Prostate gland (tissue), 2 donors: ENCODE results near the gene TBC1D14.

ENCODE experiments used
- POLR2A ChIP-seq: fragments of 450-650 bp; IDR thresholded peaks from one replicate; pipeline ENCODE4 v1.6.1; 2016; ENCODE audit warnings: antibody characterized with exemption, mild to moderate bottlenecking
- POLR2AphosphoS5 ChIP-seq: sonication (generic); formaldehyde crosslinking; IDR thresholded peaks from one replicate; pipeline ENCODE4 v1.6.1; 2017; ENCODE audit warnings: antibody characterized with exemption
- TF ChIP-seq, protein P1 (sequence below), 4 experiments: fragments of 200-600 bp in 2 of 4; fragments of 450-650 bp in 2 of 4; sonication (generic) in 2 of 4; IDR thresholded peaks; 1 replicate in 3 of 4; 2 replicates in 1 of 4; pipeline ENCODE4 v1.5.1; 2016 to 2019; ENCODE audit warnings: antibody characterized with exemption in 4 of 4, mild to moderate bottlenecking in 2 of 4, moderate library complexity in 2 of 4

DNA sequence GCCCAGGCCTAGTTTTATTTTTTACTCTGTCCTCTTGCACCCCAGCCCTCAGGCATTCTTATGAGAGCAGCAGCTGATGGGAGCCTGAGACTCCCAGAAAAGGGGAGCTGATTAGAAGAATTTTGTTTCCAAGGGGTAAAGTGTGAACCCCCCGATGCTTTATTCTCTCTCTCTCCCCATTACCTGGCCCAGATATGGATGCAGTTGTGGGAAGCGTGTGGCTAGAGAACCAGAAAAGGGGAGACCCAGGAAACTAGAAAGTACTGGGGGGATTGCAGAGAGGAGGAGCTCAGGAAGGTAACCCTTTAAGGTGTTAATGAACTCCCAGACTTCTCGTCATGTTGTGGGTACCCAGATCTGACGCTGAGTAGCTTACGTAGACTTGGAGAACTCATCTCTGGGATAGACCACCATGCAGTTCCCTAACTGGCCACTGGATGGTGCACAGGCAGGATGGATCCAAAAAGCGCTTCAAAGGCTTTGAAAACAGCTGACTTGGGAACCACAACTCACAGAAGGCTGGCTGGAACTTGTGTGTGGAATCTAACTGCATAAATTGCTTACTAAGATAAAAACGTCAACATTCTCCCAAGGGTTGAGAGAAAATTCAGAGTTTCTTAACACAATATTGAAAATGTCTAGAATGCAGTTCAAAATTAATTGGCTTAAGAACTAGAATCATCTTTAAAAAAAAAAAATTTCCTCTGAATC is 64.7 kb downstream of the TBC1D14 start:
- TF ChIP-seq, protein P1, sequence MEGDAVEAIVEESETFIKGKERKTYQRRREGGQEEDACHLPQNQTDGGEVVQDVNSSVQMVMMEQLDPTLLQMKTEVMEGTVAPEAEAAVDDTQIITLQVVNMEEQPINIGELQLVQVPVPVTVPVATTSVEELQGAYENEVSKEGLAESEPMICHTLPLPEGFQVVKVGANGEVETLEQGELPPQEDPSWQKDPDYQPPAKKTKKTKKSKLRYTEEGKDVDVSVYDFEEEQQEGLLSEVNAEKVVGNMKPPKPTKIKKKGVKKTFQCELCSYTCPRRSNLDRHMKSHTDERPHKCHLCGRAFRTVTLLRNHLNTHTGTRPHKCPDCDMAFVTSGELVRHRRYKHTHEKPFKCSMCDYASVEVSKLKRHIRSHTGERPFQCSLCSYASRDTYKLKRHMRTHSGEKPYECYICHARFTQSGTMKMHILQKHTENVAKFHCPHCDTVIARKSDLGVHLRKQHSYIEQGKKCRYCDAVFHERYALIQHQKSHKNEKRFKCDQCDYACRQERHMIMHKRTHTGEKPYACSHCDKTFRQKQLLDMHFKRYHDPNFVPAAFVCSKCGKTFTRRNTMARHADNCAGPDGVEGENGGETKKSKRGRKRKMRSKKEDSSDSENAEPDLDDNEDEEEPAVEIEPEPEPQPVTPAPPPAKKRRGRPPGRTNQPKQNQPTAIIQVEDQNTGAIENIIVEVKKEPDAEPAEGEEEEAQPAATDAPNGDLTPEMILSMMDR (IDR thresholded peaks at IDR 0.05) = peak; percentile 91 to 96 (median 94)
- TF ChIP-seq POLR2A = no peak
- TF ChIP-seq POLR2AphosphoS5 = peak; percentile 77
